ENCODE results near the gene PCDH9.

The PCDH9 gene

DNA sequence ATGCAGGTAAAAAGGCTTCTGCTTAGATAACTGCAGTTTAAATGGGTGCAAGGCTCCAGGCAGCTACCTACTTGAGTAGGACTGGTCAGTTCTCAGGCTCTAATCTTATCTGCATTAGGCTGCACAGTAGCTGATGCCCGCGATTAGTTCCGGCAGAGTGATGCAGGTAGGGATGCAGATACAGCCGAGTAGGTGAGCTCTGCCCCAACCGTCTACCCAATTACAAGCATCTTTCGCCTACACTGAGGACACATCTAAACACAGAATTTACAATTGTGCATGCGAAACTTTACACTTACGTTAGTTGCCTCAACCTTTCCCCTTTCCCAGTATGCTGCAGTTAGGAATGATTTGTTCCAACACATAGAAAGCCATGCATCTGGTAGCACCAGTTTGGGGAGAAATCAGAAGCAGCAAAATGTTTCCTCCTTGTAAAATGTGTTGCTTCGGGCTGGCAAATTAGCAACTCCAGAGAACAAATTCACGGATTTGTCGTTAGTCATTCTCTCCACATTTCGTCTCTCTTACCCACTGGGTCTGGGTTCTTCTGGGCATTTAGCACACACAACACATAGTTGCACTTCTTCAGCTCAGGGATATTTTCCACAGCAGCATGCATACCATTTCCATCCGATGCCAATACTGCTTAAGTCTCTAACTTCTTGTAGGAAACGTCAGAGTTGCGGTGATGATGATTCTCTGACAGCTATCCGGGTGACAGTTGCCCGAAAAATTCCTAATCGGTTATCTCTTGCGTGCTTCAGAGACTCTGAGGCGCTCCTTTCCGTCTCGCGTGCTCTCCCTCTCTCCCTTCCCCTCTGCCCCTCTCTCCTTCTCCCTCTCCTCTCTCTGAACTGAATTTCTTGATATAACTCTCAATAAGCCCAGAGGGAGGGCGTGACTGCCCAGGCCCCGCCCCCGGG, at the start of gene PCDH9:
PCDH9 (minus strand) TSS at position 856 of the 923 bp plus-strand sequence. CDS start 1,896 bp downstream, outside the sequence.
- DNase-seq (ENCODE audit: low read depth in 3 of 3), result no peak

- DNase-seq (ENCODE audit: low read depth in 3 of 3), result no peak
Observed at GRCh38 chr13:67278235-67278634, 48.1 kb upstream of the PCDH9 start.

DNA sequence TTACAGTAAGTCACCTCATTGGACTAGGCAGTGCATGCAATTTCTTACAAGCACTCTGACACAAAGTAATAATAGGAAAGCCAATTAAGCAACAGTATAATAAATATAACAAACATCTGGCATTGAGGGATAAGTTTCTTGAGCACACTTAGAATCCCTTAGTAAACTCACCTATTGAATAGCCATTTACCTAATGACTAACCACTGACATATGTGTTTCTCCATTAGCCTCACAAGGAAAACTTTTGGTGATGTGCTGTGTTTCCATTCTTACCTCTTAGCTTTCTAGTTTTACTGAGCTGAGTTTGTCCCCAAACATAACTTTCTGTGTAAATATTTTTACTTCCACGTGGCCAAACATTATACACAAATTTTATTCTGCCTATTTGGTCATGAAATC, 47.4 kb upstream of the PCDH9 start:
- no peak for DNase-seq (ENCODE audit: low read depth in 3 of 3)

GRCh38 chr13:67275351-67275960, 45.3 kb upstream of the PCDH9 start:
- DNase-seq (ENCODE audit: low read depth in 3 of 3), result no peak

DNA sequence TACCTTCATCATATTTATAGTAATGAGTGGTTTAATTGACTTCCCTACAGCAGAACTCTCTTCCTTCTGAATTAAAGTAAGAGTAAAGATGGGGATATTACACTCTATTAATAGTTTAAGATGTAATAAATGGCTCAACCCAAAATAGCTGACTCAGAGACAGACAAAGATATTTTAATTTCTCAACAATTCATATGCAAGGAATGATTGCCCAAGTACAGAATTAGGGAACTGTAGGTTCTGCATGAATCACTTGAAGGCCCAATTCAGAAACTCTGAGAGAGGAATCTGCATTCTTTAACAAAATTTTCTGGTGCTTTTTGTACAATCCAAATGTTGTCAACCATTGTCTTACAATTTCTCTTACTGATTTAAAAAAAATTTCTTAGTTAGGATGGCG, 42.9 kb upstream of the PCDH9 start:
- no peak for DNase-seq (ENCODE audit: low read depth in 3 of 3)

DNA sequence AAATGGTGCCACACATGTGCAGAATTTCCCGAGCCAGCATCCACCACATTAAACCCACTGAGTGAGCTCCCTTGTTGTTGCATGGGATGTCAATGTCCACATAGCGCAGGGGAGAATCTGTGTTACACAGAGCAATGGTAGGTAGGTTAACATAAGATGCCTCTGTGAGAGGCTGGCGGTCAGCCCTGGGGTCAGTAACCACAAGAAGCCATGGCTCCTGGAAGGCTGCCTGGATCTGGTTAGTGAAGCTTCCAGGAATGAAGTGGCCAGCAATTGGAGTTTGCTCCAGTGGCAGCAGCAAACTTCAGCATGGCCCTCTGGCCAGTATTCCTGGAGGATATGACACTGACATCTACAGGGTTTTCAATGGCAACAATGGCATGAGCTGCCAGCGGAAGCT, 37.0 kb upstream of the PCDH9 start:
- DNase-seq (ENCODE audit: low read depth in 3 of 3), result no peak

DNA sequence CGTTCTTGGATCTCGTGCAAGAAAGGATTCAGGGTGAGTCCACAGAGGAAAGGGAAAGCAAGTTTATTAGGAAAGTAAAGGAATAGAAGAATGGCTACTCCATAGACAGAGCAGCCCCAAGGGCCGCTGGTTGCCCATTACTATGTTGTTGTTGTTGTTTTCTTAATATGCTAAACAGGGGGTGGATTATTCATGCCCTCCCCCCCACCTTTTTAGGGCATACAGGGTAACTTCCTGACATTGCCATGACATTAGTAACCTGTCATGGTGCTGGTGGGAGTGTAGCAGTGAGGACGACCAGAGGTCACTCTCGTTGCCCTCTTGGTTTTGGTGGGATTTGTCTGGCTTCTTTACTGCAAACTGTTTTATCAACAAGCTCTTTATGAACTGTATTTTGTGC, 29.1 kb upstream of the PCDH9 start:
- no peak for DNase-seq (ENCODE audit: low read depth in 3 of 3)

- DNase-seq (ENCODE audit: low read depth in 3 of 3), result no peak
Observed at GRCh38 chr13:67258482-67258881, 28.3 kb upstream of the PCDH9 start.

- DNase-seq (ENCODE audit: low read depth in 3 of 3), result no peak
Observed at GRCh38 chr13:67238861-67239260, 8.7 kb upstream of the PCDH9 start.

DNA sequence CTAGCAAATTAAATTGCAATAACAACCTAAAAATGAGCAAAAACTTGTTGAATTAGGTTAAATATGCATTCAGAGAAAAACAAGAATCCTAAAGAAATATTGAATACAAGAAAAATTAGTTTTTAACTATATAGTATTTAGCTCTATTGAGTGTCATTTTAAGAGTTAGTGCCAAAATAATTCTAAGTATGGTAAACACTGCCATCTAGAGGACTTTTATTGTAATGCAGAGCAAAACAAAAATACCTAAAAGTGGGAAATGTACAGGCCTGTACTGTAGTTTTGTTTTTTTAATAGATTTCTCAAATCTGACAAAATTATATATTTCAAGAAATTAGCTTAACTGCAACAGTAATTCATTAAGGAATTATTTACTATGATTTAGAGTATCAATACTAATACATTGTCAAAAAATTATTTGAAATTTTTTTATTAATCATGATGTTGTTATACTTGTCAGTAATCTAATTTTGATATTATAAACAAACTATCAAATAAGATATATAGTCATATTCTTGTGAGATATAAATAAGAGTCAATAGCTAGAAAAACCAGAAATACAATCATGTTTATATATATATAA, 8.2 kb upstream of the PCDH9 start:
- DNase-seq (ENCODE audit: low read depth in 3 of 3), result no peak

- no peak for DNase-seq (ENCODE audit: low read depth in 3 of 3)
Observed at GRCh38 chr13:67235265-67235664, 5.1 kb upstream of the PCDH9 start.

DNA sequence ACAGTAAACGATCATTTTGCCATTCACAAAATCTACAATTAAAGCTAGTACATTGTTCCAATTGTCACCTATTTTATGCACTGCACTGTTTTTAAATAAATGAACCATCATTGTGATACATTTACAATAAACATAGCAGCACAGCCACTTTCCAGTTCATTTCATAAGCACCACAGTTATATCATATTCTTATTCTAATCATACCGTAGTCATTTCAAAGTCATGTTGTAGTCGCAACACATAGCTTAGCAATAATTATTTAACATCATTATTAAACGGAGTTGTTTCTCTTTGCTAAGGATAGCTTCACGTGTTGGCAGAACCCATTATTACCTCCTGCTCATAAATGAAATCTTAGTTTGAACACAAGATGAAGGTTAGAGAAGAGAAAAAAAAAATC, 2.2 kb upstream of the PCDH9 start:
- no peak for DNase-seq (ENCODE audit: low read depth in 3 of 3)

DNA sequence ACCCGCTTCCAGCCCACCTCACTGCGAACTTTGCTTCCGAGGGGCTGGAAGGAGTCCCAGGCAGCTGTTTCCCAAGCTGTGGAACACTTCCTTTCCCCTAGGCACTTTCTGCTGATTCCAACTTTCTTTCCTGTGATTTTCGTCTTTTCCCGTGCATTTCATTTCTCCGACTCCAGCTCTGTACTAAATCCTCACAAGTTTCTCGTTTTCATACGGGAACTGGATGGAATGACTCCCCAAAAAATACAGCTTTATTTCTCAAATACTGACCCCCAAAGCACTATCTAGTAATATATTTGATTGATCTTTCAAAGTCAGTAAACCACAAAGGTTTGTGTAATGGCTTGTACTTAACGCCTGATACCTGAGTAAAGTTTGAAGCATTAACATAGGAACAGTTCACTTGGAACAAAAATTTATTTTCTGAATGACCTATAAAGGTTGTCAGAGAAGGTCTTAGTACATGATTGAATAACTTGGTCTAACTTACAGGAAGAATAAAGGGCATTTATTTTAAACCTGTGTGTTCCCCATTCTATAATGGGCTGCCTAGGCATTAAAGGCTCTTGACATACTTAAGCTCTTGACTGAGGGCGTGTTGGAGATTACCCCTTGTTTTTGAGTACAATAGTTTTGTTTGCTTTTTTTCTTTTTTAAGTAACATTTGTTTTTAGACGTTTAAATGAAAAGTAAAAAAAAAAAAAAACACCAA, 1.3 kb upstream of the PCDH9 start:
- no peak for DNase-seq (ENCODE audit: low read depth in 3 of 3)

DNA sequence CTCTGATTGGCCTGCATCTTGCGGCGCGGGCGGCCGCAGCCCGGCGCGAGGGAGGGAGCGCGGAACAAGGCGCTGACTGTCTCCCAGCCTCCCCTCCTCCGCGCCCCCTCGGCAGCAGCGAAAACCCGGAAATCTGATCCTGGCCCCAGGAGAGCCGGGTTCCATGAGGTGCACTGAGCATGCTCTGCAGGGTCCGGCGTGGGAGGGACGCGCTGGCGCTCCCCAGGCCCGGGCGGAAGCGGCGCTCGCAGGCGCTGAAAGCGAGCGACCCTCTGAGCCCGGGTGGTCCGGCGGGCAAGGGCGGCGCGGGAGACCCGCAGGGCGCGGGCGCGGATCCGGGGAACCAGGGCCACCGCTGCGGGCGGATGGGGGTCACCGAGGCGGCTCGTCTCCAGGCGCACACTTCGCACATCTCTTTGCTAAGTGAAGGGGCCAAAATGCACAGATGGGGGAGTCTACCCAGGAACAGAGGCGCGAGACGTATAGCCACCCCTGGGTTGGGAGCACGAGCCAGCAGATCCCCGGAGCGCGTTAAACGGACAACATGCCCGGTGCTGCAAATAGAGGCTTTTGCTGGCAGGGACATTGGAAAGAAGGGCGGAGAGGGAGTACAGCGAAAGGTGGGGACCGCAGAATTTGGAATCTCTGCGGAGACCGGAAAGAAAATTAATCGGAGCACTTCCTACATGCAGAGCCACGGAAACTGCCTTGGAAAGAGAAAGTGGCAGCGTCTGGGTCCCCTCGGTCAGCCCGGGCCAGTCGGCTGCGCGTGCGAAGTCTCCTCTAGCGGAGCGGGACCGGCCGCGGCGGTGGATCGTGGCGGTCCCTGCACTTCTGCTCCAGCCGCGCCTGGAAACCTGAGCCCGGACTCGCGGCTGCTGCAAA, 510 bp upstream of the PCDH9 start:
- DNase-seq (ENCODE audit: low read depth in 3 of 3), result peak; percentile 61 to 84 (median 73)

GRCh38 chr13:67228916-67229315, 1.2 kb downstream of the PCDH9 start:
- no peak for DNase-seq (ENCODE audit: low read depth in 3 of 3)

DNA sequence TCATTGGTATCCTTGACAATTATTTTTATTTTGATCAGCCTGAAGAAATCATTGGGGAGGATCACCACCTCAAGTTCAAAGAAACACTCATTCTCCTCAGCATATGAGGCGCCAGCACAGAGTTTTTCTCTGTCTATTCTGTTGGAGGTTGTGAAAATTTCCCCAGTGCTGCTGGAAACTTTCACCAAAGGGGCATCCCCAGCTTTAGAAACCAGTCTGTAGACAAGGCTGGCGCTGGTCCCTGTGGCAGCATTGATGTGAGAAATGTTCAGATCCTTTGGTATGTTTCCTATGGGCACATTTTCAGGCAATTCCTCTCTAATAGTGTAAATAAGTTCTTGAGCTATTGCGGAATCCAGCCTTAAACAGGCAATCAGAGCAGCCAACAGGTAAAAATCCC, 2.1 kb downstream of the PCDH9 start:
- no peak for DNase-seq (ENCODE audit: low read depth in 3 of 3)

GRCh38 chr13:67227131-67227983, 2.8 kb downstream of the PCDH9 start:
- no peak for DNase-seq (ENCODE audit: low read depth in 3 of 3)

- DNase-seq (ENCODE audit: low read depth in 3 of 3), result no peak
Observed at GRCh38 chr13:67226696-67227095, 3.4 kb downstream of the PCDH9 start.

DNA sequence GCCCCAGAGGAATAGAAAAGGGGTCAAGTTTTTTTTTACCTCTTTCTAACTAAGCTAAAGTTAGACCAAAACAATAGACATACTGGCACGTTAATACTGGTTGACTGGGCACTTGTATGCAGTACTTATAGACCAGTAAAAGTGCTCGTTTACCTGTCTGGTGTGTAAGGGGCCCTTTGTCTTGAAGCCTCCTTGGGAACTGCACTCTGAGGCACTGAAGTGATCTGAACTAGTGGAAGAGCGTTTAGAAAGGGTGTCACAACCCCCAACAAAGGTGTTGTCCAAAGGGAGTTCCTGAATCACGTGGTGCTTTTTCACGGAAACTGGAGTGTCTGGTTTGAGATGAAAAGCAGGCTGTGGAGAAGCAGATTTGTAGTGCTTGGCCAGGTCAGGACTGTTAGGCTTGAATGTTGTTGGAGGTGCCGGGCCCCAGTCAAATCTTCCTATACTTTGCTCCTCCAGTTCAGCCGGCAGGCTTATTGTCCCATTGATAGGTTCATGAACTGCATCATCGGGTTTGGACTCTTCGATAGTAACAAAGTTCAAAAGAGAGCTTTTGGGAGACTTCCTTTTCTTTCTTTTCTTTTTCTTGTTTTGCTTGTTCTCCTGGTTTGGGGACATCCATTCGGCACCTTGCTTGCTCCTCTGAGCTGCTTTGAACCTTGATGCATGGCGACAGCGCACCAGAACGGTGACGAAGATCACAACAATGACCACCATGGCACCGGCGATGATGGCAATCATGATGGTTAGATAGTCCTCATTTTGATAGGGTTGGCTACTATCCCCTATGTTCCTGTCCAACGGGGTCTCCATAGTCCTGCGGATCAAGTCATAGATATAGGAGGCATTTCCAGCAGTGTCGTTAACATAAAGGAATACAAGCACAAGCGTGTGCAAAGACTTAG, 4.6 kb downstream of the PCDH9 start:
- no peak for DNase-seq (ENCODE audit: low read depth in 3 of 3)

All from stimulated activated CD4-positive, alpha-beta T cell treated with anti-CD3 and anti-CD28 coated beads, TNF-alpha, amount 100 ng/mL, for 4 hours (primary cell).